ENCODE data around the gene PLCG2. TPM values are rescaled to one million over a fixed set of nuclear protein-coding genes. Genes with fewer than 3 reads are reported as not detected.

Gene PLCG2
- total RNA-seq, 1 donor from 2014 or later = 47.7 TPM

- Histone ChIP-seq H3K9me3 (no peaks in the 10 kb centered on the region), H3K27ac (no peak overlapping the region), H3K4me1 (peaks cover 21% of the 10 kb centered on the region), H3K27me3 (ENCODE audit: low read depth) (no peaks in the 10 kb centered on the region), H3K36me3 (no peaks in the 10 kb centered on the region), H3K4me3 (peak overlapping the region; percentile 73)
- intact Hi-C loops (cut with DNase I) = no loop called here
- ATAC-seq = no peak
- no peak for TF ChIP-seq CTCF (IDR thresholded peaks at IDR 0.05)
- DNase-seq = no peak
These were observed 860 bp upstream of the PLCG2 start for GRCh38 chr16:81778231-81778630.

GRCh38 chr16:81779536-81780320, 637 bp downstream of the PLCG2 start:
- Histone ChIP-seq H3K4me3 (peak overlapping the region; percentile 73), H3K27me3 (ENCODE audit: low read depth) (no peaks in the 10 kb centered on the region), H3K36me3 (no peaks in the 10 kb centered on the region), H3K9me3 (no peaks in the 10 kb centered on the region), H3K4me1 (peaks cover 32% of the 10 kb centered on the region), H3K27ac (peak overlapping the region; percentile 87)
- no peak for TF ChIP-seq CTCF (IDR thresholded peaks at IDR 0.05)
- DNase-seq (peak; percentile 76), ATAC-seq (peak; percentile 53 to 69)
- intact Hi-C loops (cut with DNase I) = no loop called here

- ATAC-seq = no peak
- Histone ChIP-seq H3K27me3 (ENCODE audit: low read depth) (no peaks in the 10 kb centered on the region), H3K27ac (no peak overlapping the region), H3K4me3 (peak overlapping the region; percentile 73), H3K4me1 (peaks cover 32% of the 10 kb centered on the region), H3K9me3 (no peaks in the 10 kb centered on the region), H3K36me3 (no peaks in the 10 kb centered on the region)
- DNase-seq = no peak
- intact Hi-C loops (cut with DNase I) = no loop called here
- no peak for TF ChIP-seq CTCF (IDR thresholded peaks at IDR 0.05)
These were observed 1.3 kb downstream of the PLCG2 start for GRCh38 chr16:81780350-81780749.

GRCh38 chr16:81782236-81782635, 3.1 kb downstream of the PLCG2 start:
- no peak for DNase-seq
- TF ChIP-seq CTCF (IDR thresholded peaks at IDR 0.05) = no peak
- ATAC-seq = no peak
- peaks cover 32% of the 10 kb centered on the region for H3K4me1 ChIP-seq
- H3K36me3 ChIP-seq = no peaks in the 10 kb centered on the region
- no peak overlapping the region for H3K4me3 ChIP-seq
- H3K9me3 ChIP-seq = no peaks in the 10 kb centered on the region
- no peaks in the 10 kb centered on the region for H3K27me3 ChIP-seq (ENCODE audit: low read depth)
- no peak overlapping the region for H3K27ac ChIP-seq
- intact Hi-C loops (cut with DNase I) = no loop called here

GRCh38 chr16:81784072-81784795, 5.1 kb downstream of the PLCG2 start:
- no peak overlapping the region for H3K27ac ChIP-seq
- H3K9me3 ChIP-seq = no peaks in the 10 kb centered on the region
- intact Hi-C loops (cut with DNase I) = no loop called here
- ATAC-seq (no peak), DNase-seq (no peak)
- H3K36me3 ChIP-seq = peaks cover 10% of the 10 kb centered on the region
- peaks cover 27% of the 10 kb centered on the region for H3K4me1 ChIP-seq
- no peak overlapping the region for H3K4me3 ChIP-seq
- no peak for TF ChIP-seq CTCF (IDR thresholded peaks at IDR 0.05)
- H3K27me3 ChIP-seq (ENCODE audit: low read depth) = no peaks in the 10 kb centered on the region
